NT2/D1 (cell line): ENCODE results near the gene LYPD6.
"Not testable (repeated sequence)": the region's sequence is repeated elsewhere in the genome, so short reads cannot be mapped to it uniquely, and the experiment has no call there.

Source experiments
- DNase-seq: peaks from one replicate; pipeline ENCODE4 v3.0.0-alpha.2; 2011; ENCODE audit warnings: low read depth, low spot score
- H3K27me3 ChIP-seq: 2 replicates; pipeline ENCODE4 v1.6.0; 2011; ENCODE audit warnings: mild to moderate bottlenecking; ENCODE audit not compliant: insufficient read length, insufficient read depth
- H3K36me3 ChIP-seq: 2 replicates; pipeline ENCODE4 v1.6.1; 2011; ENCODE audit warnings: mild to moderate bottlenecking, low read length, mixed read lengths; ENCODE audit not compliant: insufficient read depth, insufficient read length
- H3K4me1 ChIP-seq: 2 replicates; pipeline ENCODE4 v1.5.1; 2011; ENCODE audit not compliant: insufficient read depth, insufficient read length
- H3K4me3 ChIP-seq: 2 replicates; pipeline ENCODE4 v1.5.1; 2011; ENCODE audit warnings: low read depth; ENCODE audit not compliant: insufficient read length
- H3K9ac ChIP-seq: 2 replicates; pipeline ENCODE4 v1.6.0; 2011; ENCODE audit warnings: low read depth; ENCODE audit not compliant: insufficient read length
- H3K9me3 ChIP-seq: 2 replicates; pipeline ENCODE4 v1.5.1; 2011; ENCODE audit warnings: mild to moderate bottlenecking, low read length; ENCODE audit not compliant: insufficient read depth
- SUZ12 ChIP-seq: IDR thresholded peaks from 2 replicates; pipeline ENCODE4 v1.6.1; 2011; ENCODE audit not compliant: insufficient read length, insufficient read depth; ENCODE audit errors: extremely low read depth
- YY1 ChIP-seq: IDR thresholded peaks from 2 replicates; pipeline ENCODE4 v1.6.1; 2011; ENCODE audit not compliant: insufficient read length, insufficient read depth
- ZNF274 ChIP-seq: IDR thresholded peaks from 2 replicates; pipeline ENCODE4 v1.6.1; 2011; ENCODE audit warnings: mild to moderate bottlenecking, low read depth, low read length

LYPD6 gene

DNA sequence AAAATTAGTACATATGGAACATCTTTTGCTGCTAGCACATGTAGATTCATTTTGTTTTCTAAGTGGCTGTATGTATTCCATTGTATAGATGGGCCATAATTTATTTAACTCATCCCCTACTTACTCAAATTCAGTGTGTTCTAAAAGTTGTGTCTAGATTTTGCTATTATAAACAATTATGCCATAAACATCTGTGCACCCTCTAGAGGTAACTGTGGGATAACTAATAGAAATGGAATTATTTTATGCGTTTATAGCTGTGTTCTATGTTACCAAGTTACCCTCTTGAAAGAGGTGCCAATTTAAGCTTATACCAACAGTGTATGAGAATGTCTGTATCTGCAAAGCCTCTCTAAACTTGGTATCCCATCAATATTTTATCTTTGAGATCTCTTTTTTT is 156.8 kb downstream of the LYPD6 start:
- Histone ChIP-seq H3K36me3 (no peaks in the 10 kb centered on the region), H3K4me3 (no peak overlapping the region), H3K4me1 (peaks cover 4% of the 10 kb centered on the region), H3K9me3 (no peaks in the 10 kb centered on the region), H3K27me3 (no peaks in the 10 kb centered on the region), H3K9ac (no peak overlapping the region)
- no peak for TF ChIP-seq ZNF274
- no peak for TF ChIP-seq YY1
- TF ChIP-seq SUZ12, result no peak
- no peak for DNase-seq

DNA sequence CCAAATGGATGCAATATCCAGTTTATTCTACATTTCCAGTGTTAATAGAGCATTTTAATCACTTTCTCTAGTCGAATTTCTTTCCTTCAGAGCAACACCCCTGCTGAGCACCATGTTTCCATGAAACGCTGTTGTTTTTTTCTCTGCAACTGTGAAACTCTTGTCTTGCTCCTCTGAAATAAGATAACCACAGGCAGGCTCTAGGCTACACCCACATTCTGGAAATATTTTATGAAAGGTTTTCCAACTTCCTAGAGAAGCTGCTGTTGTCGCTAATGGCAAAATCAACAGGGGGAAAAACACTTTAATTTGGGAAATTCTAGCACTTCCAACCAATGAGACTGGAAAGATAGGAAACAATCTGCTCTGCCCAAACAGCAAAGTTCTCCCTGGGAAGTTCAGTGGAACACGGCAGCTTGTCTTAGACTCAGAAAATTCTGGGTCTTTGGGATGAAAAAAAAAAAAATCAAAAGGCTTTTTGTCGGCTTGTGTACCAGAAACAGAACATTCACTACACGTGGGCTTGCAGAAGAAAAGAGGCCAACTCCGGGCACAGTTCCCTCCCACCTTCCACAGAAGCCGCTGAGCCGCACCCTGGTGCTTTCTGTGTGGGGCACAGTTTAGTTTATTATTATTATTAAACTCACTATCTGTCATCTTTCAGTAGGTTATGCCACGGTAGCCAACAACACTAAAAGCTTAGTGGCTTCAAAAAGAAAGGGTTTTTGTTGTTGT is 158.5 kb downstream of the LYPD6 start:
- Histone ChIP-seq H3K4me1 (peaks cover 4% of the 10 kb centered on the region), H3K36me3 (no peaks in the 10 kb centered on the region), H3K9ac (no peak overlapping the region), H3K27me3 (no peaks in the 10 kb centered on the region), H3K9me3 (no peaks in the 10 kb centered on the region), H3K4me3 (no peak overlapping the region)
- no peak for TF ChIP-seq SUZ12
- DNase-seq, result no peak

DNA sequence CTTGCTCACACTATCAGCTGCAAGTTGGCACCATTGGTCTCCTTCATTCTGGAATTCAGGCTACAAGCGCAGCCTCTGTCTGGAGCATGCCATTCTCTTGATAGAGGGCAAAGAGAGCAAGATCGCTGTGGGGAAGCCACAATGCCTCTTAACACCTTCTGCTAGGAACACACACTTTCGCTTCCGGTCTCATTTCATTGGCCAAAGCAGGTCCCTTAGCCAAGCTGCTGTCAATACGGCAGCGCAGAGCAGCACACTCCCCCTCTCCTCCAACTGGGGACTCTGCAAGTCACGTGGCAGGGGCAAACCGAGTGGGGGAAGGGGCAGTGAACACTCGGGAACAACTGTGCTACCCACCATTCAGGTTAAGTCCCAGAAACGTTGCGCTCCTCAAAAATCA is 159.1 kb downstream of the LYPD6 start:
- Histone ChIP-seq H3K27me3 (no peaks in the 10 kb centered on the region), H3K9me3 (no peaks in the 10 kb centered on the region), H3K4me3 (no peak overlapping the region), H3K4me1 (peaks cover 4% of the 10 kb centered on the region), H3K36me3 (no peaks in the 10 kb centered on the region), H3K9ac (no peak overlapping the region)
- DNase-seq, result no peak
- TF ChIP-seq ZNF274 (no peak), SUZ12 (no peak), YY1 (no peak)

DNA sequence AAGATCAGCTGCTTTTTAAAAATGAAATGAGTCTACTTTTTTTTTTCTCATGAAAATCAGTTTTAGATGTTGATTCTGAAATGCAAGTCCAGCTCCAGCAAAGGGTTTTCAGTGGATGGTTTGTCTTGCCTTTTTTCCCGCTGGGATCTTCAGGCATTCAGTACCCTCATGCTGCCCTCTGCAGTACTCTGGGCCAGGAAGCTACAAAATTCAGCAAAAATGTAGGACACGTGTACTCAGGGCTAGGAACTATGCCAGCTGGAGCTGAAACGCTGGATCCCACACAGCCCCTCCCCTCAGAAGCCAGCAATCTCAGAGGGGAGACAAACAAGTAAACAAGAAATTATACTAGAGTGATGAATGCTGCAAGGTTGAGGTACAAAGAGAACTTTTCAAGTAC is 159.9 kb downstream of the LYPD6 start:
- Histone ChIP-seq H3K27me3 (no peaks in the 10 kb centered on the region), H3K9ac (no peak overlapping the region), H3K36me3 (no peaks in the 10 kb centered on the region), H3K9me3 (no peaks in the 10 kb centered on the region), H3K4me3 (no peak overlapping the region), H3K4me1 (peaks cover 4% of the 10 kb centered on the region)
- no peak for TF ChIP-seq SUZ12
- TF ChIP-seq YY1, result no peak
- no peak for TF ChIP-seq ZNF274
- no peak for DNase-seq

- H3K9ac ChIP-seq, result no peak overlapping the region
- TF ChIP-seq YY1 (no peak), ZNF274 (no peak), SUZ12 (no peak)
- H3K9me3 ChIP-seq, result no peaks in the 10 kb centered on the region
- H3K27me3 ChIP-seq, result no peaks in the 10 kb centered on the region
- no peak overlapping the region for H3K4me3 ChIP-seq
- H3K4me1 ChIP-seq, result peaks cover 4% of the 10 kb centered on the region
- H3K36me3 ChIP-seq, result no peaks in the 10 kb centered on the region
- no peak for DNase-seq
Measured at GRCh38 chr2:149492923-149493322, 162.5 kb downstream of the LYPD6 start.

DNA sequence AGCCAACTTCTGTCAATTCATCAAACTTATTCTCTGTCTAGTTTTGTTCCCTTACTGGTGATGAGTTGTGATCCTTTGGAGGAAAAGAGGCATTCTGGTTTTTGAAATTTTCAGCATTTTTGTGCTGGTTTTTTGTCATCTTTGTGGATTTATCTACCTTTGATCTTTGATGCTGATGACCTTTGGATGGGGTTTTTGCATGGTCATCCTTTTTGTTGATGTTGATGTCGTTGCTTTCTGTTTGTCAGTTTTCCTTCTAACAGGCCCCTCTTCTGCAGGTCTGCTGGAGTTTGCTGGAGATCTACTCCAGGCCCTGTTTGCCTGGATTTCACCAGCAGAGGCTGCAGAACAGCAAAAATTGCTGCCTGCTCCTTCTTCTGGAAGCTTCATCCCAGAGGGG is 168.8 kb downstream of the LYPD6 start:
- not testable (repeated sequence) for H3K4me1 ChIP-seq, H3K9me3 ChIP-seq, H3K4me3 ChIP-seq, H3K36me3 ChIP-seq, DNase-seq, H3K27me3 ChIP-seq, H3K9ac ChIP-seq

DNA sequence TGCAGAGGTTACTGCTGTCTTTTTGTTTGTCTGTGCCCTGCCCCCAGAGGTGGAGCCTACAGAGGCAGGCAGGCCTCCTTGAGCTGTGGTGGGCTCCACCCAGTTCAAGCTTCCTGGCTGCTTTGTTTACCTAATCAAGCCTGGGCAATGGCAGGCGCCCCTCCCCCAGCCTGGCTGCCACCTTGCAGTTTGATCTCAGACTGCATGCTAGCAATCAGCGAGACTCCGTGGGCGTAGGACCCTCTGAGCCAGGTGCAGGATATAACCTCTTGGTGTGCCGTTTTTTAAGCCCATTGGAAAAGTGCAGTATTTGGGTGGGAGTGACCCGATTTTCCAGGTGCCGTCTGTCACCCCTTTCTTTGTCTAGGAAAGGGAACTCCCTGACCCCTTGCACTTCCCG is 176.4 kb downstream of the LYPD6 start:
- H3K4me3 ChIP-seq, H3K9ac ChIP-seq, DNase-seq, H3K36me3 ChIP-seq, H3K9me3 ChIP-seq, H3K4me1 ChIP-seq, H3K27me3 ChIP-seq: not testable (repeated sequence)

DNA sequence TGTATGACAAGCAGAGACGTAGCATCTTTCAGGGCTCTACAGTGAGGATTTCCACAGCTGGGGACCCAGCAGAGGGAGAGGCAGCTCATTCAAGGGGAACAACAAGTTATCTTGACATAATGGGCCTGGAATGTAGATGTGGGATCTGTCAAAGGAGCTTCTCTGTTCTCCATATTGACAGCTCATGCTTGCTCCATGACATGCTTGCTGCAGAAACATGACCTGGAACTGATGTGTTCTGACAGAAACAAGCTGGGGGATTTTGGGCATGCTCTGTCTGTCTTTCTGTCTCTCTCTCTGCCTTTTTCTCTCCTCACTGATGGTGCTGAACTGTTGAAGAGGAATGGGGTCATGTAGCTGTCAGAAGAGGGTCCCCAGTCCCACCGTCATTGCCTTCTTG is 177.6 kb downstream of the LYPD6 start:
- Histone ChIP-seq H3K4me1 (no peaks in the 10 kb centered on the region), H3K4me3 (no peak overlapping the region), H3K36me3 (no peaks in the 10 kb centered on the region), H3K27me3 (no peaks in the 10 kb centered on the region), H3K9me3 (no peaks in the 10 kb centered on the region), H3K9ac (no peak overlapping the region)
- DNase-seq, result no peak
- TF ChIP-seq YY1, result no peak
- TF ChIP-seq ZNF274, result no peak
- TF ChIP-seq SUZ12, result no peak
